Fibroblast of lung (primary cell): ENCODE data around the gene CNTN4. TPM values are rescaled to one million over a fixed set of nuclear protein-coding genes. Genes with fewer than 3 reads are reported as not detected.

ENCODE experiments used
- DNase-seq, 2 donors: peaks; one replicate each; pipeline versions ENCODE4 v3.0.0 to v3.0.0-alpha.2; 2010; ENCODE audit warnings: low read depth in 2 of 2
- H2AFZ ChIP-seq: 2 replicates; pipeline ENCODE4 v1.5.1; 2012; ENCODE audit warnings: low read length, control low read depth, inconsistent platforms
- H3K27ac ChIP-seq: 2 replicates; pipeline ENCODE4 v1.5.1; 2011; ENCODE audit warnings: low read length, control low read depth; ENCODE audit not compliant: insufficient read depth
- H3K27me3 ChIP-seq: 2 replicates; pipeline ENCODE4 v1.5.1; 2011; ENCODE audit warnings: mild to moderate bottlenecking, low read length; ENCODE audit not compliant: control insufficient read depth, insufficient read depth
- H3K36me3 ChIP-seq: 2 replicates; pipeline ENCODE4 v1.5.1; 2011; ENCODE audit warnings: low read length; ENCODE audit not compliant: control insufficient read depth, insufficient read depth
- H3K4me1 ChIP-seq: 2 replicates; pipeline ENCODE4 v1.5.1; 2011; ENCODE audit warnings: low read length; ENCODE audit not compliant: control insufficient read depth, insufficient read depth; ENCODE audit errors: extremely low read depth
- H3K4me2 ChIP-seq: 2 replicates; pipeline ENCODE4 v1.5.1; 2011; ENCODE audit warnings: low read length, control low read depth; ENCODE audit not compliant: insufficient read depth; ENCODE audit errors: extremely low read depth
- H3K4me3 ChIP-seq, 4 experiments: fragments of 200-600 bp in 1 of 4; sonication (generic) in 1 of 4; replicated peaks in 1 of 4; 2 replicates each; pipeline ENCODE4 v1.5.1; 2011 to 2016; ENCODE audit warnings: low read length in 4 of 4, low read depth in 3 of 4, mild to moderate bottlenecking in 3 of 4, control low read depth in 2 of 4, inconsistent platforms in 1 of 4, mixed read lengths in 1 of 4; ENCODE audit not compliant: insufficient read depth in 1 of 4; ENCODE audit errors: control extremely low read depth in 1 of 4
- H3K79me2 ChIP-seq: 2 replicates; pipeline ENCODE4 v1.5.1; 2012; ENCODE audit warnings: mild to moderate bottlenecking, low read length, inconsistent platforms; ENCODE audit not compliant: control insufficient read depth, insufficient read depth
- H3K9ac ChIP-seq: 2 replicates; pipeline ENCODE4 v1.5.1; 2011; ENCODE audit warnings: mild to moderate bottlenecking, low read length, control low read depth; ENCODE audit not compliant: insufficient read depth
- H3K9me3 ChIP-seq: 2 replicates; pipeline ENCODE4 v1.5.1; 2012; ENCODE audit warnings: low read depth, low read length; ENCODE audit not compliant: control insufficient read depth, insufficient read depth
- H4K20me1 ChIP-seq: 2 replicates; pipeline ENCODE4 v1.5.1; 2011; ENCODE audit warnings: low read length; ENCODE audit not compliant: control insufficient read depth, insufficient read depth; ENCODE audit errors: extremely low read depth
- CTCF ChIP-seq, 2 donors: IDR thresholded peaks in 1 of 2; conservative IDR thresholded peaks in 1 of 2; 1 replicate in 1 of 2; 2 replicates in 1 of 2; pipeline ENCODE4 v1.5.1; 2011 to 2012; ENCODE audit warnings: low read length in 2 of 2, control low read depth in 1 of 2, inconsistent platforms in 1 of 2, low read depth in 1 of 2, mild to moderate bottlenecking in 1 of 2
- EZH2 ChIP-seq: IDR thresholded peaks from 2 replicates; pipeline ENCODE4 v1.5.1; 2012; ENCODE audit warnings: low read length, control low read depth, mild to moderate bottlenecking; ENCODE audit errors: missing control alignments
- polyA plus RNA-seq, 2 donors: library from polyadenylated mRNA; depleted of rRNA in 1 of 2; stranded (reverse) in 1 of 2; unstranded in 1 of 2; fragments of >200 nt; gene quantifications; 2 replicates each; pipeline ENCODE4 v1.2.1, GENCODE V29; 2011 to 2012; ENCODE audit warnings: missing spikeins in 1 of 2
- total RNA-seq: library from RNA; depleted of rRNA; stranded (reverse); fragments of >200 nt; gene quantifications from 2 replicates; pipeline ENCODE4 v1.2.1, GENCODE V29; 2014

Gene CNTN4
- total and polyA plus RNA-seq, 2 donors (not counting 1 experiment from before 2014, with no cell fraction given): 0.17 to 0.69 TPM

- no peaks in the 10 kb centered on the region for H3K79me2 ChIP-seq
- no peak overlapping the region for H2AFZ ChIP-seq
- no peak overlapping the region for H3K4me2 ChIP-seq
- no peak overlapping the region for H3K9ac ChIP-seq
- H3K27ac ChIP-seq: no peak overlapping the region
- no peaks in the 10 kb centered on the region for H3K4me1 ChIP-seq
- no peaks in the 10 kb centered on the region for H3K27me3 ChIP-seq
- H3K4me3 ChIP-seq: no peak overlapping the region
- no peaks in the 10 kb centered on the region for H3K36me3 ChIP-seq
- no peaks in the 10 kb centered on the region for H3K9me3 ChIP-seq
- DNase-seq: no peak
- H4K20me1 ChIP-seq: no peaks in the 10 kb centered on the region
- TF ChIP-seq EZH2: no peak
- TF ChIP-seq CTCF (conservative IDR thresholded peaks at IDR 0.05 in 1 of 2, IDR thresholded peaks at IDR 0.05 in 1 of 2; ENCODE audit: low read depth in 1 of 2, low read length in 2 of 2): no peak
These were observed 983.7 kb downstream of the CNTN4 start for GRCh38 chr3:3082234-3082924.

GRCh38 chr3:3084890-3085289, 986.2 kb downstream of the CNTN4 start:
- no peaks in the 10 kb centered on the region for H3K4me1 ChIP-seq
- no peak overlapping the region for H2AFZ ChIP-seq
- H3K79me2 ChIP-seq: no peaks in the 10 kb centered on the region
- H4K20me1 ChIP-seq: no peaks in the 10 kb centered on the region
- H3K27me3 ChIP-seq: no peaks in the 10 kb centered on the region
- TF ChIP-seq CTCF (conservative IDR thresholded peaks at IDR 0.05 in 1 of 2, IDR thresholded peaks at IDR 0.05 in 1 of 2; ENCODE audit: low read depth in 1 of 2, low read length in 2 of 2) (no peak), EZH2 (no peak)
- no peak overlapping the region for H3K4me3 ChIP-seq
- no peaks in the 10 kb centered on the region for H3K9me3 ChIP-seq
- H3K4me2 ChIP-seq: no peak overlapping the region
- H3K27ac ChIP-seq: no peak overlapping the region
- H3K36me3 ChIP-seq: no peaks in the 10 kb centered on the region
- no peak overlapping the region for H3K9ac ChIP-seq
- no peak for DNase-seq

- DNase-seq: no peak
- Histone ChIP-seq H2AFZ (no peak overlapping the region), H4K20me1 (no peaks in the 10 kb centered on the region), H3K4me1 (no peaks in the 10 kb centered on the region), H3K27ac (no peak overlapping the region), H3K9me3 (no peaks in the 10 kb centered on the region), H3K9ac (no peak overlapping the region), H3K4me2 (no peak overlapping the region), H3K4me3 (no peak overlapping the region), H3K27me3 (no peaks in the 10 kb centered on the region), H3K36me3 (no peaks in the 10 kb centered on the region), H3K79me2 (no peaks in the 10 kb centered on the region)
- TF ChIP-seq CTCF (conservative IDR thresholded peaks at IDR 0.05 in 1 of 2, IDR thresholded peaks at IDR 0.05 in 1 of 2; ENCODE audit: low read depth in 1 of 2, low read length in 2 of 2): no peak
- TF ChIP-seq EZH2: no peak
These were observed 987.1 kb downstream of the CNTN4 start for GRCh38 chr3:3085782-3086181.
